ENCODE results near the gene CHST2. TPM values are rescaled to one million over a fixed set of nuclear protein-coding genes. Genes with fewer than 3 reads are reported as not detected.

Gene CHST2
- total RNA-seq, 1 experiment from 2014 or later, result 9.5 TPM

- DNase-seq (ENCODE audit: low read depth), result no peak
Measured at GRCh38 chr3:143166376-143166775, 46.8 kb downstream of the CHST2 start.

DNA sequence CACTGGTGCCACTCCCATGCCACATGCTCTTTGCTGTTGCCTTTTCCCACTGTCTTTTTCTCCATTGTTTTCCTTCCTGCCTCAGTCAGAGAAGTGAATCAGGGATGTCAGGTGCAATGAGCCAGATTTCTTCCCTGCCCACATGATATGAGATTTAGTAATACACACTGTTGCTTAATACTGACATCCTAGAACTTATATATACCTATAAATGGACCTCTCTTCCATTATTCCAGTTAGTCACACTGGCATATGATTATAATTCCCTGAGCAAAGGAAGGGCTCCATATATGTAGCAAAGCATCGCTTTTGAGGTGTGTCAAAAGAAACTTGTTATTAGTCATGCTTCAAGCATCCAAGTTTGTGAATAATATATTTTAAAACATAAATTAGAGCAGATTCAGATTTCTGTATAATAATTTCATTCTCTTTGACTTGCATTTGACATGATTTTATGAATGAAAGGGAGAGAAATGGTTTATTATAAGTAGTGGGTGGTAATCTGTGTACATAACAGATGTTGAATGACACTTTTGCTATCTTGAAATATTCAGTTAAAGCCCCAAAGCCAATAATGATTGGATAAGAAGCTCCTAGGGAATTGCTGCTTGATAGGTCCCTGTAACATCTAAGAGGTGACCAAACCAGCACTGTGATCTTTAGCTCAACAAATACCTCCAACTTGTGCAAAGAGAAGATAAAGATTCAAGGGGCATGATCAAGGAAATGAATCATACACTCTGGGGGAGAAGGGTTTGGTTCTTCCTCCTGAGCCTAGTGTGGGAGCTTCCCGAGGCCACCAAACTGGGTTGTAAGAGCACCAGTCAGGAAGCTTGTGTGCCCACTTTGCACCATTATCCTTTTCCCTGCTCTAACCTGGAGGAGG lies 48.6 kb downstream of the CHST2 start:
- DNase-seq (ENCODE audit: low read depth), result peak; percentile 47

DNA sequence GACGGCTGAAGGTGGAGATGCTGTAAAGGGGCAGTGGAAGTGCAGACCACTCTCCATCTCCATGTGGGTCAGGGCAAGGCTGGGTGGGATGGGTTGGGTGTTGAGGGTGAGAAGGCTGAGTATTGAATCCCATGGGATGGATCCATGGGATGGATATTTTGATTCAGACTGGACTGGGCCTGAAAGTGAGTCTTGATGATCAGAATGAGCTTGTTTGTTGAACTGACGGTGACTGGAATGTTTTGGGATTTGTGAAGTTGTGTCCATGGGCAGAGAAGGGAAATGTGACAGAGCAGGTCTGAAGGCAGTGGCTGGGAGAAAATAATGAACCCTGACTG lies 49.3 kb downstream of the CHST2 start:
- no peak for DNase-seq (ENCODE audit: low read depth)

- DNase-seq (ENCODE audit: low read depth), result no peak
Measured at GRCh38 chr3:143170074-143170473, 50.5 kb downstream of the CHST2 start.

DNA sequence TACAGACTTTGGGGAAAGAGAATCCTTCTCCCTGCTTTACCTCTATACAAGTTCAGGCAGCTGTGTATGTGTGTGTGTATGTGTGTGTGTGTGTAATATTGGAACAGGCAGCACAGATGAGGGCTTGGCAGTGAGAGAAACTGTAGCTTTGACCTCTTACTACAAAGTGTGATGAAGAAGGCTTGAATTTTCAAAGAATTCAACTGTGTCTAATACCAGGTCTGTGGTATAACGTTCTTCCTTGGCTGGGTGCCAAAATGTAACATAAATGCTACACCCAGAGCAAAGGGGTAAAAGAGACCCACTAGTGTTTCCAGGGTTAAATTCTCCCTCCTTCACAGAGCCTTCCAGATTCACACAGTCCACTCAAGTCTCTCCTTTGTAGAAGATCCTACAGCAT lies 51.1 kb downstream of the CHST2 start:
- no peak for DNase-seq (ENCODE audit: low read depth)

DNA sequence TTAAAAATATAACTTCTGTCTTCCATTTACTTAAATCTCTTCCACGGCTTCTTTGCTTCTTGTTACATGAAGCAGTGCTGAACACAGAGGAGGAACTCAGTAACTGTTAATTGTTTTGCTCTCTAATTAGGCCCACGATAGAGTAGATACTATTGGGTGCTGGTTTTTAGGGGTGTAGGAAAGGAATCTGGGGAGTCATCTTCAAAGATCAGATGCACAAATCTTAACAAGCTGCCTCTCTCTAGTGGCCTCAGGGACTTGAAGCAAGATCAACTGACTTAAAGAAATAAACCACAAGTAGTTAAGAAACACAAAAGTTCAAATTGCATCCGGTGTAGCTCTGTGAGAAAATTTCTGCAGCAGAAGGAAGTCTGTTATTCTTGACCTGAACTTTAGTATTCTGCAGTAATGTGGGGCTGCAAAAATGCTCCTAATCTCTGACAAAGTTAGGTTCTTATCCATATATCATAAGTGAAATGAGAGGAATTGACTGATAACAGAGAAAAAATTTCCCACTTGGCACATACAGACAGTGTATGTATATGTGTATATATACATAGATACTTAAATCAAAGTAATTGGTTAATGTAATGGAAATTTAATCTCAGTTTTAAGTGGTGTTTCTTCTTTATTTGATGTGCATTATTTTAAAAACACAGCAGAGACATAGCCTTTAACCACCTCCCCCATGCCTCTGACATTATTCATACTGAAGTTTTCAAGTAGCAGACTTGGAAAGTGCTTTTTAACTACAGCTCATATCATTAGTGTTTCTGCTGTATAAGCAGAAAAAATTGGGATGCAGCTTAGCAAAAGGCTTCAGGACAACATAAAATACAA lies 51.8 kb downstream of the CHST2 start:
- DNase-seq (ENCODE audit: low read depth), result no peak

GRCh38 chr3:143172062-143172794 lies 52.7 kb downstream of the CHST2 start:
- DNase-seq (ENCODE audit: low read depth), result no peak

GRCh38 chr3:143172795-143173145 lies 53.2 kb downstream of the CHST2 start:
- no peak for DNase-seq (ENCODE audit: low read depth)

DNA sequence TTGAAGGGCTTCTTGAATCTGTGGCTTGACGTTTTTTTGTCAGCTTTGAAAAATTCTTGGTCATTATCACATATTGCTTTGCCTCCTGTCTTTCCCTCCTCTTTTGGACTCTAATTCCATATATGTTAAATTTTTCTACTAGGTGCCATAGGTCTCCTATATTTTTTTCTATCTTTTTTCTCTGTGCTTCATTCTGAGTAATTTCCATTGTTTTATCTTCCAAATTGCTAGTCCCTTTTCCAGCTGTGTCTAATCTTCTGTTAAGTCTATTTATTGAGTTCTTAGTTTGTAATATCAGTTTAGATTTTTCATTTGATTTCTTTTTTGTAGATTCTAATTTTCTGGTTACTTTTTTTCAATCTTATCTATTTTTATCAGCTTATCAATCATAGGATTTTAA lies 53.7 kb downstream of the CHST2 start:
- no peak for DNase-seq (ENCODE audit: low read depth)

Other genes starting within 250 kb of the CHST2 start
- gene PCOLCE2, start 230.7 kb upstream of the CHST2 start, total RNA-seq (2014; rRNA removed; shearing (Covaris generic)), result 13.8 and 27.8 TPM in 2 replicates
- 0.17 TPM in 1 of 2 replicates, not detected in the other for gene PAQR9, start 156.1 kb upstream of the CHST2 start, total RNA-seq (2014; rRNA removed; shearing (Covaris generic))
- 135 and 156 TPM in 2 replicates for gene U2SURP, start 118.2 kb upstream of the CHST2 start, total RNA-seq (2014; rRNA removed; shearing (Covaris generic))

Data from Daoy (cell line).